Liver (tissue), 3 donors: Measurements from ENCODE around the gene RAD23B.

Source experiments
- CTCF ChIP-seq: fragments of 150-350 bp; IDR thresholded peaks from 2 replicates; pipeline ENCODE4 v1.5.1; 2017; ENCODE audit warnings: improper control_type of control experiment, low read depth, low read length; ENCODE audit not compliant: missing input control
- FOXA1 ChIP-seq: IDR thresholded peaks from 2 replicates; pipeline ENCODE4 v1.6.1; 2016; ENCODE audit warnings: antibody characterized with exemption
- RAD21 ChIP-seq, 2 donors: IDR thresholded peaks; 2 replicates each; pipeline ENCODE4 v1.6.1; 2016; ENCODE audit warnings: antibody characterized with exemption in 2 of 2, mild to moderate bottlenecking in 2 of 2
- SP1 ChIP-seq: IDR thresholded peaks from 2 replicates; pipeline ENCODE4 v1.6.1; 2018; ENCODE audit warnings: antibody characterized with exemption, mild to moderate bottlenecking
- TAF1 ChIP-seq: conservative IDR thresholded peaks from 2 replicates; pipeline ENCODE4 v1.6.1; 2016; ENCODE audit warnings: antibody characterized with exemption, mild to moderate bottlenecking
- TF ChIP-seq, protein P1 (sequence below): IDR thresholded peaks from 2 replicates; pipeline ENCODE4 v1.6.1; 2016; ENCODE audit warnings: antibody characterized with exemption
- donor health status: healthy.
- donor health status: healthy.

- TF ChIP-seq CTCF = no peak
- TF ChIP-seq FOXA1 = no peak
- TF ChIP-seq RAD21 (IDR thresholded peaks at IDR 0.05) = no peak
- TF ChIP-seq, protein P1, sequence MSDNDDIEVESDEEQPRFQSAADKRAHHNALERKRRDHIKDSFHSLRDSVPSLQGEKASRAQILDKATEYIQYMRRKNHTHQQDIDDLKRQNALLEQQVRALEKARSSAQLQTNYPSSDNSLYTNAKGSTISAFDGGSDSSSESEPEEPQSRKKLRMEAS = no peak
- TF ChIP-seq TAF1 = no peak
- no peak for TF ChIP-seq SP1
Observed at GRCh38 chr9:107322643-107323042, 39.6 kb downstream of the RAD23B start.
